Mucosa of descending colon (tissue), 3 donors: ENCODE results near the gene PVALB. TPM values are rescaled to one million over a fixed set of nuclear protein-coding genes. Genes with fewer than 3 reads are reported as not detected.

Experiments
- ATAC-seq: fragments of 200-7000 bp; cut with Tn5 transposase; one replicate; pipeline ENCODE4 v1.9.1; 2020; ENCODE audit warnings: mild to moderate bottlenecking, moderate library complexity
- DNase-seq, 3 donors: peaks; one replicate each; pipeline ENCODE4 v3.0.0-alpha.2; 2020
- H3K36me3 ChIP-seq: fragments of 200-600 bp; one replicate; pipeline ENCODE4 v1.8.0; 2021; ENCODE audit warnings: low read depth, mild to moderate bottlenecking
- H3K4me1 ChIP-seq: fragments of 200-600 bp; one replicate; pipeline ENCODE4 v1.8.0; 2021; ENCODE audit warnings: low read depth, mild to moderate bottlenecking
- H3K4me3 ChIP-seq: fragments of 200-600 bp; one replicate; pipeline ENCODE4 v1.8.0; 2021; ENCODE audit warnings: mild to moderate bottlenecking
- H3K9me3 ChIP-seq: fragments of 200-600 bp; one replicate; pipeline ENCODE4 v1.8.0; 2021; ENCODE audit warnings: mild to moderate bottlenecking
- CTCF ChIP-seq: fragments of 200-600 bp; IDR thresholded peaks from one replicate; pipeline ENCODE4 v1.8.0; 2022; ENCODE audit warnings: antibody characterized with exemption, mild to moderate bottlenecking
- intact Hi-C, 2 donors: fragments of 100-400 bp; cut with DNase I in 1 of 2; cut with micrococcal nuclease in 1 of 2; formaldehyde crosslinking; loops; one replicate each; pipeline versions ENCODE4 v1.11.0 to v1.11.1; 2022; cut with DNase I, micrococcal nuclease
- total RNA-seq, 3 donors: library from RNA; stranded (reverse); fragmentation: NEBNext Ultra II Directional in 2 of 3; extraction: Animal tissue kit (Norgen Biotek cat#: 25700) in 2 of 3; gene quantifications; one replicate each; pipeline versions ENCODE4 v1.2.1 to v1.2.4, GENCODE V29; 2021 to 2023
- donor health status: DM: no; HTN: no; CAD: no; lungs with moderate emphysema.
- donor health status: DM: no; HTN: no; CAD: no.
- donor health status: DM: no; HTN: yes; CAD: no.

Gene PVALB
- total RNA-seq, 3 donors from 2014 or later, result not detected

- no peaks in the 10 kb centered on the region for H3K4me1 ChIP-seq
- intact Hi-C loops, result loop anchor here (10.0 kb wide), 3 partner anchors 68 to 308 kb away; no protein-coding TSS in a partner anchor
These were observed 35.5 kb upstream of the PVALB start for GRCh38 chr22:36852056-36852973.

GRCh38 chr22:36850682-36851081, 33.8 kb upstream of the PVALB start:
- Histone ChIP-seq H3K9me3 (no peaks in the 10 kb centered on the region), H3K4me1 (no peaks in the 10 kb centered on the region), H3K4me3 (no peak overlapping the region), H3K36me3 (no peaks in the 10 kb centered on the region)
- DNase-seq (no peak), ATAC-seq (no peak)
- TF ChIP-seq CTCF, result no peak
- intact Hi-C loops, result loop anchor here (10.0 kb wide), 3 partner anchors 66 to 306 kb away; no protein-coding TSS in a partner anchor

More at GRCh38 chr22:36852056-36852973, 35.5 kb upstream of the PVALB start:
- no peaks in the 10 kb centered on the region for H3K9me3 ChIP-seq
- no peak for TF ChIP-seq CTCF
- no peak overlapping the region for H3K4me3 ChIP-seq
- no peak for DNase-seq
- H3K36me3 ChIP-seq, result no peaks in the 10 kb centered on the region
- ATAC-seq, result no peak

- ATAC-seq, result no peak
- Histone ChIP-seq H3K4me1 (no peaks in the 10 kb centered on the region), H3K36me3 (no peaks in the 10 kb centered on the region), H3K9me3 (no peaks in the 10 kb centered on the region), H3K4me3 (no peak overlapping the region)
- intact Hi-C loops, result loop anchor here (10.0 kb wide), 3 partner anchors 65 to 305 kb away; no protein-coding TSS in a partner anchor
- no peak for TF ChIP-seq CTCF
- DNase-seq, result no peak
These were observed 33.2 kb upstream of the PVALB start for GRCh38 chr22:36850056-36850455.

- H3K9me3 ChIP-seq, result no peaks in the 10 kb centered on the region
- no peak for TF ChIP-seq CTCF
- no peak for DNase-seq
- H3K4me3 ChIP-seq, result no peak overlapping the region
- ATAC-seq, result no peak
- no peaks in the 10 kb centered on the region for H3K36me3 ChIP-seq
- no peaks in the 10 kb centered on the region for H3K4me1 ChIP-seq
- intact Hi-C loops, result no loop called here
These were observed 30.1 kb upstream of the PVALB start for GRCh38 chr22:36846949-36847348.

- TF ChIP-seq CTCF, result no peak
- no peaks in the 10 kb centered on the region for H3K36me3 ChIP-seq
- DNase-seq (no peak), ATAC-seq (no peak)
- H3K9me3 ChIP-seq, result no peaks in the 10 kb centered on the region
- H3K4me3 ChIP-seq, result no peak overlapping the region
- no peaks in the 10 kb centered on the region for H3K4me1 ChIP-seq
- intact Hi-C loops, result no loop called here
These were observed 29.4 kb upstream of the PVALB start for GRCh38 chr22:36846271-36846670.
